NCI-H2081 (cell line): ENCODE measurements around the gene U2AF1L4.
A peak's percentile ranks its signal among the peaks of the same experiment; 100 is the strongest.

Experiments used
- DNase-seq, 2 experiments: peaks; one replicate each; lab custom pipeline; 2025; lab: John Stamatoyannopoulos, UW

U2AF1L4 gene

DNA sequence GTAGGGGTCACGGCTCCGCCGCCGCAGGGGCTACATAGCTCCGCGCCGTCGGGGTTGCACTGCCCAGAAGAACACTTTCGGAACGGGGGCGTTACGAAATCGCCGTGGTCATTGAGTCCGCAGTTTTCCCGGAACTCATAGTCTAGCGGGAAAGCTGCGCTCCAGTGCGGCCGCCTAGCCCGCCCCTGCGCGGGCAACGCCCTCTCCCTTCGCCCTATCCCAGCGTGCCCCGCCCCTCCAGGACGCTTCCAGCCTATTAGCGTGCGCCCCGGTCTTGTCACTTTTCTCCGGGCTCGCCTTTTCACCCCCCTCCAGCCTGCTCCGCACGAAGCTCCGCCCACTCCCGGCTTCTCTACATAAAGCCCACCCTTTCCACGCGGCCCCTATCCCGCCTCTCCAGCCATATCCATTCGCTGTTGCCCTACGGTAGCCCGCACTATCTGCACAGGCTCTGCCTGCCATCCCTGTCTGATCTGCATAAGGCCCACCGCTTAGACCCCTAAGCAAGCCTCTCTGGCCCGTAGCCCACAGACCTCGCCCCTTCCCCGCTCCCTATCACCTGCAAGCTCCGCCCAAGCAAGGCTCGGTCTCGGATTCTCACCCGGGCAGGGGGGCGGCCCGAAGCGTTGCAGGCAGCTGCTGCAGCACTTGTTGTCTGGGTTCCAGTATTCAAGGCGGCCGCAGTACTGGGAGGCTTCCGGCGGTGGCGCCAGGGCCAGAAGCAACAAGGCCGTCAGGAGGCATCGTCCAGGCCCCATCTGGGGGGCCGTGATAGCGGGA is 4.6 kb downstream of the U2AF1L4 start:
- peak; percentile 96 to 97 for DNase-seq

DNA sequence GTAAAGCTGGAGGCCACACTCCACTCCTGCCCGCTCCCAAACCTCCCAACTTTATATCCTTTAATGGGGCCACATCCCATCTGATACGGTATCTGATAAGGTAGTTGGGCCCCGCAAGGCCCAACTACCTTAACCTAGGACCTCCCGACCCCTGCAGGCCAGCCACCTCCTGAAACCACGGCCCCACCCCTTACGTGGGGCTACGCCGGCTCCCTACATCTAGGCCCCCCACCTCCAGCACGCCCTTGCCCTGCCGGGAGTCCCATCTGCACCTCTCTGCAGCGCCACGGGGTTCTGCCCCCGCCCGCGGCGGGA is 5.2 kb downstream of the U2AF1L4 start:
- DNase-seq = no peak

DNA sequence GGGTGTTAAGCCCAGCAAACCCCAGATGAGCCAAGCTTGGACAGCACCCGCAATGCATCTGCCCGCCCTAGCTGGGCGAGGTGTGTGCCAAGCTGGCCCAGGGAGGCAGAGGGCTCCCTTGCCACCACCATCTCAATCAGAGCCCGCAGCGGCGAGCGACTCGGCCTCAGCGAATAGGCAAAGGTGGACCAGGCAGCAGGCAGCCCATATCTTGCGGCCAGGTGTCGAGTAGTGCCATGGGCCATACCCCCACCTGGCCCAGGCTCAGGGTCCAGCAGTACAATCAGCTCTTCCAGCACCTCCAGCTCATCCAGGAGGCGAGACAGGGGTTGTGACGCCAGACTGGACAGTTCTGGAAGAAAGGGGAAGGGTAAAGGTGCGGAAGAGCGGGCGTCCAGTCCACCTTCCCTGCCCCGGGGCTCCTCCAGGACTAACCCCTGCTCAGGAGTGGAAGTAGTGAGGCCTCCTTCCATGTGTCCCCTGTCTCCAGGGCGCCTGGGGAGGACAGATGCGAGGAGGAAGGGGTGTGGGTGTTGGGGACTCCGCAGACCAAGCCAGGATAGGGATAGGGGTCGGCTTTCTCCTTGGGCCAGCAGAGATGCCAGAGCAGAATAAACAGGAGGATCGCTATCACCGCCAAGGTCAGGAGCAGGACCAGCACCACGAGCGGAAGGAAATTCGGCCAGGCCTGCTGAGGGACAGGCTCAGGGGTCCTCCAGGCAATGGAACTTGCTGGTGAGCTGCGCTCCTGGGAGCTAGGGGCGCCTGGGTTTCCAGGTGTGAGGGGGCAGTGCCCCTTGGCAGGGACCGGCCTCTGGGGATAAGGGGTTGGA is 5.7 kb downstream of the U2AF1L4 start:
- no peak for DNase-seq

DNA sequence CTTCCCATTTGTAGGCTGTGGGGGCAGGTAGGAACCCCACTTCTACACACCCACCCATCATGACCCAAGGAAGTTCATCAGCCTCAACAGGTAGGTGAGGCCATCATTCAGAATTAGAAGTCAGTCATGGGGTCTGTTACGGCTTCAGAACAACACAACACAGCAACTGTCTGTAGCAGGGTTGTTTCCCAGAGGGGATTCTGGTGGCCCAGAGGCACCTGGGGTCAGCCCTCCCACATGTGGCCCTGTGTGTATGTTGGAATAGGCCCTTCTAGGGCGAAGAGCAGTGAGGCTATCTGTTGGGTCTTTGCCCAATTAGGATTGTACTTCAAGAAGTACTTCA is 6.4 kb downstream of the U2AF1L4 start:
- DNase-seq = no peak

DNA sequence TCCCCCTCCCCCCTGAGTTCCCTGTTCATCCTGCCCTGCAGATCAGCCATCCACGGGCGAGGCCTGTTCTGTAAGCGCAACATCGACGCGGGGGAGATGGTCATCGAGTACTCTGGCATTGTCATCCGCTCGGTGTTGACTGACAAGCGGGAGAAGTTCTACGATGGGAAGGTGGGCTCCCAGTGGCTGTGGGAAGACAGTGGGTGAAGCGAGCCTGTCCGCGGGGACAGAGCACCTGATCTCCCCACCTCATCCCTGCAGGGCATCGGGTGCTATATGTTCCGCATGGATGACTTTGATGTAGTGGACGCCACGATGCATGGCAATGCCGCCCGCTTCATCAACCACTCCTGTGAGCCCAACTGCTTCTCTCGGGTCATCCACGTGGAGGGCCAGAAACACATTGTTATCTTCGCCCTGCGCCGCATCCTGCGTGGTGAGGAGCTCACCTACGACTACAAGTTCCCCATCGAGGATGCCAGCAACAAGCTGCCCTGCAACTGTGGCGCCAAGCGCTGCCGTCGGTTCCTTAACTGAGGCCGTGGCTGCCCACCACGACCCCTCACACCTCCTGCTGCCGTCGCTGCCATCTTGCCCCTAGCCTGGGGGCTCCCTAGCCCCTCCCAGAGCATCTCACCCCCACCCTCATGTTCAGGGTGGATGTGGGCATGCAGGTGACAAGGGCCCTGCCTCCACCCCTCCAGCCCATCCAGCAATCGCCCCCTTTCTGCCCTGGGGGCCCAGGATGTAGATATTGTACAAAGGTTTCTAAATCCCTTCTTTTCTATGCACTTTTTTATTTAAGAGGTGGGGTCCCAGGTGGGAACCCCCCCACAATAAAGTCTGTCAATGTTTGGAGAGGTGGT is 7.0 kb downstream of the U2AF1L4 start:
- no peak for DNase-seq

DNA sequence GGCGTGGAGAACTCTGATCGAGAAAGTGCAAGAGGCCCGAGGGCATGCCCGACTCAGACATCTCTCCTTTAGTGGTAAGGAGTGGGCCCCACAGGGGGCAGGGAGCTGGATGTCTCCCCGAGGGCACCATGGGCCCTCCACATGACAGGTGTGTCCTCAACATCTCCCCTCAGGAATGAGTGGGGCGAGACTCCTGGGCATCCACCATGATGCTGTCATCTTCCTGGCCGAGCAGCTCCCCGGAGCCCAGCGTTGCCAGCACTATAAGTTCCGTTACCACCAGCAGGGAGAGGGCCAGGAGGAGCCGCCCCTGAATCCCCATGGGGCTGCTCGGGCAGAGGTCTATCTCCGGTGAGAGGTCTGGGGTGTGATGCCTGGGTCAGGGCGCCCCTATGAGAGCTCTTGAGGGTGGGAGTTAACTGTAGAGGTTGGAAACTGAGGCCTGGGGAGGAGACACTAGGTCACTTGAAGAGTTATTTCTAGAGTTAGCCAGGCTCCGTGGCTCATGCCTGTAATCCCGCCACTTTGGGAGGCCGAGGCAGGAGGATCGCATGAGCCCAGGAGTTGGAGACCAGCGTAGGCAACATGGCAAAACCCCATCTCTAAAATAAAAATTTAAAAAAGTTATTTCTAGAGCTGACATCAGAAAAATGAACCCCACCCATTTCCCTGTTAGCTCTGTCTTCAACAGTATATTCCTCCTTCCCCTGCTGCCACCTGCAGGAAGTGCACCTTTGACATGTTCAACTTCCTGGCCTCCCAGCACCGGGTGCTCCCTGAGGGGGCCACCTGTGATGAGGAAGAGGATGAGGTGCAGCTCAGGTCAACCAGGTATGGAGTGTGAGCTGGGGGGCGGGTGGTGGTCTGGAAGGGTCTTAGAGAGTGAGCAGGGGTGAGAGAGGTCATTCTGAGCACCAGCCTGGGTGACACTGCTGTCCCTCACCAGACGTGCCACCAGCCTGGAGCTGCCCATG is 8.0 kb downstream of the U2AF1L4 start:
- DNase-seq = no peak

DNA sequence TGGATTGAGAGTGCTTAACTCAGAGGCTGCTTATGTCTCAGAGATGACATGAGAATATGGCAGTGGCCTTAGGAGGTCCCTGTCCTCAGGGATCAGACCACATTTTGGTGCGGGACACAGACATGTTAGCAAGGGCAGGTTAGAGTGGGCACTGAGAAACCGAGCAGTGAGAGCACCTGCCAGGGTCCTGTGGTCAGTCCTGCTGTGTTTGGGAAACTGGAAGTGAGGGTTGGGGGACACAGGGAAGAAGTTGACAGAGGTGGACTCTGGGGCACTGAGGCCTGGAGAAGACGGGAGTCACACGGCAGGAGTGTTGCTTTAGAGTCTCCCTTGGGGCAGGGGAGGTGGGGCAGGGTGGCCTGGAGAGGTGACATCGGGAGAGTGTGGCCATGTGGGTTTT is 10.3 kb downstream of the U2AF1L4 start:
- no peak for DNase-seq

DNA sequence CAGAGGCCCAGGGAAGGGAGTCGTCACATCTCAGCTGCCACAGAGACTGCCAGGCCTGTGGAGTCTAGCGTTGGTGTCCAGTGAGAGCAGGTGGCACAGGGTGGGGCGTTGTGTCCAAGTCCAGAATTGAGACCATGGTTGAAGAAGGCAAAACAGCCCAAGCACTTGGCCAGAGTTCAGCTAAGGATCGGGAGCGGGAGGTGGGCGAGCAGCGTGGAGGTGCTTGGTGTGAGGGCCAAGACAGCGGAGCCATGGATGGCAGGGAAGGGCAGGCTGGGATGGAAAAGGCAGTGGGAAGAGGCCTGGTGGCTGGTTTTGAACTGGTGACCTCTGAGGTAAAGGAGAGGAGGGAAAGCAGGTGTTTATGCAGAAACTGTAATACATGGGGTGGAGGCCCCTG is 10.9 kb downstream of the U2AF1L4 start:
- DNase-seq = no peak

DNA sequence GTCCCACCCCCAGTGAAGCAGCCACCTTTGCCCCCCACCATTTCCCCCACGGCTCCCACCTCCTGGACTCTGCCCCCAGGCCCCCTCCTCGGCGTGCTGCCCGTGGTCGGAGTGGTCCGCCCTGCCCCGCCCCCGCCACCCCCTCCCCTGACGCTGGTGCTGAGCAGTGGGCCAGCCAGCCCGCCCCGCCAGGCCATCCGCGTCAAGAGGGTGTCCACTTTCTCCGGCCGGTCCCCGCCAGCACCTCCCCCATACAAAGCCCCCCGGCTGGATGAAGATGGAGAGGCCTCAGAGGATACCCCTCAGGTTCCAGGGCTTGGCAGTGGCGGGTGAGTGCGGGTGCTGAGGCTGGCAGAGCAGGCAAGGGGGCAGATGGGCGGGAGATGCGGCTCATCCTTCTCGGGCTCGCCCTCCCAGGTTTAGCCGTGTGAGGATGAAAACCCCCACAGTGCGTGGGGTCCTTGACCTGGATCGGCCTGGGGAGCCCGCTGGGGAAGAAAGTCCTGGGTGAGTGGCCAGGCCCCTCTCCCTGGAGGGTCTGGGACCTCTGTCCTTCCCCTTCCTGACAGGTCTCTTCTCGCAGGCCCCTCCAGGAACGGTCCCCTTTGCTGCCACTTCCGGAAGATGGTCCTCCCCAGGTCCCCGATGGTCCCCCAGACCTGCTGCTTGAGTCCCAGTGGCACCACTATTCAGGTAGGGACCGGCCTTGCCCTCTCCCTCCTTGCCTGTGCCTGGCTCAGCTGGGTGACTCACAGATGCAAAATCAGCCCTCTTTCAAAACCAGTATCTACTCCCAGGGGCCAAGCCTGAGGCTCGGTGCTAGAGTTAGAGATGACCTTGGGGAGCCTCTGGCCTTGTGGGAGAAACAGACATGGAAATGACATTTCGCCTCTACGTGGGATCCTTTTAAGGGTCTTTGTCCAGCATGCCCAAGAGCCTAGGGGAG is 11.8 kb downstream of the U2AF1L4 start:
- DNase-seq = no peak

DNA sequence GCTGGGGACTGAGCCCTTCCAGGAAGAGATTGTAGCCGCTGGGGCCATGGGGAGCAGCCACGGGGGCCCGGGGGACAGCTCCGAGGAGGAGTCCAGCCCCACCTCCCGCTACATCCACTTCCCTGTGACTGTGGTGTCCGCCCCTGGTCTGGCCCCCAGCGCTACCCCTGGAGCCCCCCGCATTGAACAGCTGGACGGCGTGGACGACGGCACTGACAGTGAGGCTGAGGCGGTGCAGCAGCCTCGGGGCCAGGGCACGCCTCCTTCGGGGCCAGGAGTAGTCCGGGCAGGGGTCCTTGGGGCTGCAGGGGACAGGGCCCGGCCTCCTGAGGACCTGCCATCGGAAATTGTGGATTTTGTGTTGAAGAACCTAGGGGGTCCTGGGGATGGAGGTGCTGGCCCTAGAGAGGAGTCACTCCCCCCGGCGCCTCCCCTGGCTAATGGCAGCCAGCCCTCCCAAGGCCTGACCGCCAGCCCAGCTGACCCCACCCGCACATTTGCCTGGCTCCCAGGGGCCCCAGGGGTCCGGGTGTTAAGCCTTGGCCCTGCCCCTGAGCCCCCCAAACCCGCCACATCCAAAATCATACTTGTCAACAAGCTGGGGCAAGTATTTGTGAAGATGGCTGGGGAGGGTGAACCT is 12.6 kb downstream of the U2AF1L4 start:
- DNase-seq = no peak

DNA sequence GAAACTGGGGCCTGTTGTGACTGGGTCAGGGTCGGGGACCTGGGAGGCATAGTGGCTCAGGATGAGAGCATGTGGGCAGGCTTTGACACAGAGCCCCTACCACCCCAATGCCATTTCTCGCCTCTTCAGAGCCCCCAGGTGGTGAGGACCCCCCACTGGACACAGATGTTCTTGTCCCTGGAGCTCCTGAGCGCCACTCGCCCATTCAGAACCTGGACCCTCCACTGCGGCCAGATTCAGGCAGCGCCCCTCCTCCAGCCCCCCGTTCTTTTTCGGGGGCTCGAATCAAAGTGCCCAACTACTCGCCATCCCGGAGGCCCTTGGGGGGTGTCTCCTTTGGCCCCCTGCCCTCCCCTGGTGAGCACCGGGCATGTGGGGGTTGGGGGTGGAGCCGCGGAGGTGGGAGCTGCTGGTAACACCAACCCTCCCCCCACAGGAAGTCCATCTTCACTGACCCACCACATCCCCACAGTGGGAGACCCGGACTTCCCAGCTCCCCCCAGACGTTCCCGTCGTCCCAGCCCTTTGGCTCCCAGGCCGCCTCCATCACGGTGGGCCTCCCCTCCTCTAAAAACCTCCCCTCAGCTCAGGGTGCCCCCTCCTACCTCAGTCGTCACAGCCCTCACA is 13.3 kb downstream of the U2AF1L4 start:
- DNase-seq = no peak

DNA sequence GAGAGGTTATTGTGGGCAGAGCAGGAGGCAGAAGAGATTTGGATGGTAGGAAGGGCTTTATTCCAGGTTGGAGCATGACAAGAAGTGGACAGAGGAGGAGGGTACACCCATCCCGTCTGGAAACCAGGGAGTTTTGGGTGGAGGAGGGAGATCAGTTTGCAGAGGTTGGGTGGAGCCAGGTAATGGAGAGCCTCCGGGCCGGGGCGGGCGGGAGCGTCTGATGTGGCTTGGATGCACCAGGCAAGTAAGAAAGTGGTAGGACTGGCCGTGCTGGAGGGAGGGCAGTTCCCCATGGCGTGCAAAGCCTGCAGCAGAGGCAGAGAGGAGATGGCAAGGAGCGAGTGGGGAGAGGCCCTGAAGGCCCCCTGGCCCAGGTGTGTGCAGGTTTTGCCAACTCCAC is 13.9 kb downstream of the U2AF1L4 start:
- no peak for DNase-seq

DNA sequence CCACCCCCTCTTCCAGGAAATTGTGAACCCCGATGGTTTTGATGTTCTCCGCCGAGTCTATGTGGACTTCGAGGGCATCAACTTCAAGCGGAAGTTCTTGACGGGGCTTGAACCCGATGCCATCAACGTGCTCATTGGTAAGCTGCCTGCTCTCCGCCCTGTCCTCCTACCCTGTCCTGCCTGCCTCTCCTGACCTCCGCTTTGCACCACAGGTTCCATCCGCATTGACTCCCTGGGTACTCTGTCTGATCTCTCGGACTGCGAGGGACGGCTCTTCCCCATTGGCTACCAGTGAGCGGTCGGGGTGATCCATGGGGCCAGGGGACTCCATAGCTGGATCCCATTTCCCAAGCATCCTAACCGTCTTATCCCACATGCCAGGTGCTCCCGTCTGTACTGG is 14.9 kb downstream of the U2AF1L4 start:
- no peak for DNase-seq

DNA sequence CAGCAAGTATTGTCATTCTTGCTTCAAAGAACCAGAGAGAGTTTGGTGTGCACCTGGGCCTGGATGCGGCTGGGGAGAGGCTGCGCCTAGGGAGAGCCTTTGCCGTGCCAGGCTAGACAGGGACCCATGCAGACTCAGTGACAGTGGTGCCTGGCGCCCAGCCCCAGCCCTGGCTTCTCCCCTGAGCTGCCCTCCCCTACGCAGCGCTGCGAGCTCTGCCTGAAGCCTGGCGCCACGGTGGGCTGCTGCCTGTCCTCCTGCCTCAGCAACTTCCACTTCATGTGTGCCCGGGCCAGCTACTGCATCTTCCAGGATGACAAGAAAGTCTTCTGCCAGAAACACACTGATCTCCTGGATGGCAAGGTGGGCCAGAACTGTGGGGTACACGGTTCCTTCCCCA is 15.5 kb downstream of the U2AF1L4 start:
- no peak for DNase-seq

DNA sequence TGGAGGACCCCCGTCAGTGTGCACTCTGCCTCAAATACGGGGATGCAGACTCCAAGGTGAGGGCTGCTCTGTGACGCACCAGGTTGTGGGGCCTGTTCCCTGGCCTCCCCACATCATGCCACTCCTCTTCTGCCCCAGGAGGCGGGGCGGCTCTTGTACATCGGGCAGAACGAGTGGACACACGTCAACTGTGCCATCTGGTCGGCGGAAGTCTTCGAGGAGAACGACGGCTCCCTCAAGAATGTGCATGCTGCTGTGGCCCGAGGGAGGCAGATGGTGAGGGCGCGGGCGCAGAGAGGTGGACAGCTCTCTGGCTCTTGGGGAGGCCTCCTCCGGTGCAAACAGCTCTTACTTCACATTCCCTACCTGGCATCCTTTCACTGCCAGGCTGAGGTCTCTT is 16.2 kb downstream of the U2AF1L4 start:
- no peak for DNase-seq

DNA sequence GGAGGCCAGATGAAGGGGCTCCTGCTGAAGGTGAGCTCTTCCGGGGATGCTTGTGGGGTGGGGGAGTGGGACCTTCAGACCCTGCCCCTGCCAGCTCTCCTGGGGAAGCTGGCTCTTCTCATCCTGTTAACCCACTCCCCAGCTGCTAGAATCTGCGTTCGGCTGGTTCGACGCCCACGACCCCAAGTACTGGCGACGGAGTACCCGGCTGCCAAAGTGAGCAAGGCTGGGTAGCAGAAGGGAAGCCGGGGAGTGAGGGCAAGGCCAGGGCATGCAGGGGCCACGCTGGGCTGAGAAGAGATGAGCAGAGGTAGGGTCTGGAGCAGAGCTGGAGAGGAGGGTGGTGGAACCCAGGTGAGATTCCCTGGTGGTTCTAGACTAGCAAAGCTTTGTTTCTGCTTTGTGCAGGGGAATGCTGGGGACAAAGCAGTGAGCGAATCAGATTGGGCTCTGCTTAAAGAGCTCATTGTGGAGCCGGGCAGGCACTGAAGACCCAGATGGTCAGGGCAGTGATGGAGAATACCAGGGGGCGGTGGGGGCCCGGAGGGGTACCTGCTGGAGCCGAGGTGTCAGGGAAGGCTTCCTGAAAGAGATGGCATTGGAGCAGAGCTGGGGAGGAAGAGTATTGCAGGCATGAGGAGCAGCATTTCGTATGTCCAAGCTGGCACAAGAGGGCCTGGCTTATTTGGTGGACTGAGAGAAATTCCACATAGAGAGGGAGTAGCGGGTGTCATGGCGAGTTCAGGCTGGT is 17.1 kb downstream of the U2AF1L4 start:
- DNase-seq = no peak

DNA sequence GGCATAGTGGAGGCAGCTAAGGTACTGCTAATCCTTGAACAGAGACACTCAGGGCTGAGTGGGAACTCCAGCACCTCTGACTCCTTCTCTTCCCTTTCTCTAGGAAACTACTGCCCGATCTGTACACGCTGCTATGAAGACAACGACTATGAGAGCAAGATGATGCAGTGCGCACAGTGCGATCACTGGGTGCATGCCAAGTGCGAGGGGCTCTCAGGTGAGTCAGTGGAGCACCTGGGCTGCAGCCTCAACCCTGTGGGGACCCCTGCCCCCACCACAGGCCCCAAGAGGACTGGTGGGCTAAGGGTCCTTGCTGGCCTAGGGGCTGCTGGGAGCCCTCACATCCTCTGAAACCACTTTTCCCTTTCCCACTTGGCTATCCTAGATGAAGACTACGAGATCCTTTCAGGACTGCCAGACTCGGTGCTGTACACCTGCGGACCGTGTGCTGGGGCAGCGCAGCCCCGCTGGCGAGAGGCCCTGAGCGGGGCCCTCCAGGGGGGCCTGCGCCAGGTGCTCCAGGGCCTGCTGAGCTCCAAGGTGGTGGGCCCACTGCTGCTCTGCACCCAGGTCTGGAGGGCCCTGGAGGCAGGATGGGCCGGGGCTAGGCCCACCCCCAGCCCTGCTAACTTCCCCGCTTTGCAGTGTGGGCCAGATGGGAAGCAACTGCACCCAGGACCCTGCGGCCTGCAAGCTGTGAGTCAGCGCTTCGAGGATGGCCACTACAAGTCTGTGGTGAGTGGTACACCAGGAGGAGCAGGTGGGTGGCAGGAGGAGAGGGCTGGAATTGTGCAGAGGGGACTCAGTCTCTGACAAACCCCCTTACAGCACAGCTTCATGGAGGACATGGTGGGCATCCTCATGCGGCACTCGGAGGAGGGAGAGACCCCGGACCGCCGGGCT is 17.9 kb downstream of the U2AF1L4 start:
- no peak for DNase-seq
